Fibroblast of pulmonary artery (primary cell): ENCODE data around the gene TTYH1.
"Not testable (repeated sequence)": the region's sequence is repeated elsewhere in the genome, so short reads cannot be mapped to it uniquely, and the experiment has no call there.

Source experiments
- DNase-seq: peaks from one replicate; pipeline ENCODE4 v3.0.0-alpha.2; 2010; ENCODE audit warnings: low read depth
- H3K4me3 ChIP-seq: replicated peaks from 2 replicates; pipeline ENCODE4 v1.5.1; 2011; ENCODE audit warnings: low read depth, mild to moderate bottlenecking, control low read depth, low read length, moderate library complexity
- TF ChIP-seq, protein P1 (sequence below): IDR thresholded peaks from 2 replicates; pipeline ENCODE4 v1.5.1; 2011; ENCODE audit warnings: mild to moderate bottlenecking, control low read depth, low read length, inconsistent platforms; ENCODE audit errors: missing control alignments

Gene TTYH1

DNA sequence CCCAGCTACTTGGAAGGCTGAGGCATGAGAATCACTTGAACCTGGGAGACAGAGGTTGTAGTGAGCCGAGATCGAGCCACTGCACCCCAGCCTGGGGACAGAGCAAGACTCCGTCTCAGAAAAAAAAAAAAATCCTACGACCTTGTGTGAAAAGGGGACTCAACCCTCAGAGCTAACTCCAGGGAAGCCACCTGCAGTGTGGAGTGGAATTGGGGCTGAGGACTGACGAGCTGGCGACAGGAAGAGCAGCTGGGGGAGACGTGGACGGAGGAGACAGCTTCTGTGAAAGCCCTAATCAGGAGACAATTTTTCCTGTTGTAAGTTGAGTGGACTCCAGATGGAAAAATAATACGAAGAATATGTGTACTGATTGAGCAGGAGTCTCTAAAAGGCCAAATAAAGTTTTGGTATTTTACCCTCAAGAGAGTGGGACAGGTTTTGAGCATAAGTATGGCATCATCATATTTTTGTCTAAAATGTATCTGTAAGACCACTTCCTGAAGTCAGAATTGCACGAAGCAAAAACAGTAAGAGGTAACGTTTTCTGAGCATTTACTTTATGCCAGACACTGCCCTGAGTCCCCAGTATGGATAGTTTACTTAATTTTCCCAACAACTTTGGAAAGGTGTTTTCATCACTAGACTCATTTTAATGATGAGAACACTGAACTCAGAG is 38.5 kb upstream of the TTYH1 start:
- DNase-seq: no peak
- TF ChIP-seq, protein P1, sequence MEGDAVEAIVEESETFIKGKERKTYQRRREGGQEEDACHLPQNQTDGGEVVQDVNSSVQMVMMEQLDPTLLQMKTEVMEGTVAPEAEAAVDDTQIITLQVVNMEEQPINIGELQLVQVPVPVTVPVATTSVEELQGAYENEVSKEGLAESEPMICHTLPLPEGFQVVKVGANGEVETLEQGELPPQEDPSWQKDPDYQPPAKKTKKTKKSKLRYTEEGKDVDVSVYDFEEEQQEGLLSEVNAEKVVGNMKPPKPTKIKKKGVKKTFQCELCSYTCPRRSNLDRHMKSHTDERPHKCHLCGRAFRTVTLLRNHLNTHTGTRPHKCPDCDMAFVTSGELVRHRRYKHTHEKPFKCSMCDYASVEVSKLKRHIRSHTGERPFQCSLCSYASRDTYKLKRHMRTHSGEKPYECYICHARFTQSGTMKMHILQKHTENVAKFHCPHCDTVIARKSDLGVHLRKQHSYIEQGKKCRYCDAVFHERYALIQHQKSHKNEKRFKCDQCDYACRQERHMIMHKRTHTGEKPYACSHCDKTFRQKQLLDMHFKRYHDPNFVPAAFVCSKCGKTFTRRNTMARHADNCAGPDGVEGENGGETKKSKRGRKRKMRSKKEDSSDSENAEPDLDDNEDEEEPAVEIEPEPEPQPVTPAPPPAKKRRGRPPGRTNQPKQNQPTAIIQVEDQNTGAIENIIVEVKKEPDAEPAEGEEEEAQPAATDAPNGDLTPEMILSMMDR: no peak

DNA sequence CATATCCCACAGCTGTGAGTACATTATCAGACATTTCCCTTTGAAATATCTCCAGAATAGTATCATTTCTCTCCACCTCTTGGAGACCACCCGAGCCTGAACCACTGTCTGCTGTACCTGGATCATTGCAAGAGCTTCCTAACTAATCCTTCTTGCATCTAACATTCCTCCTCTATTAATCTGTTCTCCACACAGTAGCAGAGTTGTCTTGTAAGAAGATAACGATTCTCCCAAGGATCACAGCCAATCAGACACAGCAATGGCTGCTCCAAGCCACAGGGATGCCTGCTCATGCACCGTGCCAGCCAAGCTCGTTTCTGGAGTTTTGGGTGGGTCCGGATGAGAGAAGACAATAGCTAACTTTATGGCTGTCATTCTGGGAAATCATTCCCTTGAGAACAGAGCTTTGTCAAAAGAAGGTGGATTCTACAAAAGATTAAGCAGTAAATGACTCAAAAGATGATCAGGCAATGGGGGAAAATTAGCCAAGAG is 36.0 kb upstream of the TTYH1 start:
- TF ChIP-seq, protein P1: no peak
- no peak overlapping the region for H3K4me3 ChIP-seq
- no peak for DNase-seq

More for the DNA sequence above, 38.5 kb upstream of the TTYH1 start:
- H3K4me3 ChIP-seq: no peak overlapping the region

DNA sequence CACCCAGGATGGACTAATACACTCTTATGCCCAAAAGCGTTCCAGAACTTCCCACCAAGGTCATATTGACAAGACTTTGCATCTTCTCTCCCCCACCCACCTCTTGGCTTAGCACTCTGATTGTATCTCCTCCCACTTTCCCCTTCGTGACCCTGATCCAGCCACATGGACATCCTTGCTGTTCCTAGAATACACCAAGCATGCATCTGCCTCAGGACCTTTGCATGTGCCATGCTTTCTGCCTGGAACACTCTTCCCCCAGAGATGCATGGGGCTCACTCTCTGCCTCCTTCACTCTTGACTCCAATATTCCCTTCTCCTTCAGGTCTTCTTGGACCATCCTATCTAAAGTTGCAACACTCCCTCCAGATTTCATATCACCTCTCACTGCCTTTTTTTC is 34.4 kb upstream of the TTYH1 start:
- TF ChIP-seq, protein P1: no peak
- no peak overlapping the region for H3K4me3 ChIP-seq
- no peak for DNase-seq

DNA sequence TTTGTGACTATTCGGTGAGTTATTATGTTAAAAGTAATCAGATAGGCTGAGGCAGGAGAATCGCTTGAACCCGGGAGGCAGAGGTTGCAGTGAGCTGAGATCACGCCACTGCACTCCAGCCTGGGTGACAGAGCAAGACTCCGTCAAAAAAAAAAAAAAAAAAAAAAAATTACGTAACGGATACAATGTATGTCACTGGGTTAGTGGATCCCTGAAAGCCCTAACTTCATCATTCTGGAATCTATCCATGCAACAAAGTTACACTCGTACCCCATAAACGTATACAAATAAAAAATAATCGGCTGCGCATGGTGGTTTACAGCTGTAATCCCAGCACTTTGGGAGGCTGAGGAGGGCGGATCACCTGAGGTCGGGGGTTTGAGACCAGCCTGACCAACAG is 33.2 kb upstream of the TTYH1 start:
- H3K4me3 ChIP-seq, DNase-seq: not testable (repeated sequence)

DNA sequence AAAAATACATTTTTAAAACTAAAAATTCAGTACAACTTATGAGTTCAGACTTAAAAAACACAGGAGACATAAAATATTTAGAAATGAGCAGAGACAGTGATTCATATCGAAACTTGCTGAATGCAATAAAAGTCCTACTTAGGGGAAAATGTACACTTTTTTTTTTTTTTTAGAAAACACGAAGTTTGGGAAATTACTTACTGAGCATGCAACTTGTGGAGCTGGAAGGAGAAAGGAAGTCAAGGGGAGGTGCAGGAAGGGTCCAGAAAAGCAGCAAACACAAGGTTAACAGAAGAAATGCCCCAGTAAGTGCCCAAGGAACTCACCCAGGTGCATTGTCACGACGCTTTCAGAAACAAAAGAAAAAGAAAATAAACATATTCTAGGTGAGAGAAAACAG is 31.9 kb upstream of the TTYH1 start:
- DNase-seq: no peak
- TF ChIP-seq, protein P1: no peak
- no peak overlapping the region for H3K4me3 ChIP-seq

DNA sequence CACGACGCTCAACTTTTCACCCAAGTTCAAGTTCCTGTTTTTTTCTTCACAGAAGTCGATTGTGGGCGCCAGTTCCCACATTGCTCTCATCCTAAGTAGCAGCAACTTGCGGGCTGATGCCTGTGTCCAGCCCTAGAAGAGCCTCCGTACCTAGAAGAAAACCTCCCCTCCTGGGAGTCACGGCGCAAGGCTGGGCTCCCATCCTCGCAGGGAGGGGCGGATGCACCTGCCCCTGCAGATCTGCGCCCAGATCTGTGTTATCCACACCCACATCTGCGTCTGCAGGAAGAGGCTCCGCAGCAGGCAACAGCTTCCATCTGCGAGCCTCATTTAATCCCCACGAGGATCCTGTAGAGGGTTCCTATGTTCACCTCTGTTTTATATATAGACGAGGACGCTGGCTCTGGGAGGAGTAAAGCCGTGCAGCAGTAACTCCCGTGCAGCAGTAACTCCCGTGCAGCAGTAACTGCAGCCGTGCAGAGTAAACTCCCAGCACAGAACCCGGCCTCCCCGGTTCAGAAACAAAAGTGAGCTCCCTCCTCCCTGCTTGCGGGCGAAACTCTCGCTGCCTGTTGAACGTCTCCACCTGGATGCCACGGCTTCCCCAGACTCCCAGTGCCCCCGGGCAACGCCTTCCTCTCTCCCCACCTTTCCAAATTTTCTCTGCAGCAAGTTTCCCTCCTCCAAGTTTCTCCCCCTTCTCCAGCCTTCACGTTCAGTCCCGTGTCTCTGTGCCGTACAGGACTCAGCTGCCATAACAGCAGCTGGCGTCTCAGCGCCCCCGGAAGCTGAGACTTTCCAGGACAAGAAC is 27.1 kb upstream of the TTYH1 start:
- H3K4me3 ChIP-seq: peak overlapping the region; percentile 36
- no peak for DNase-seq
- TF ChIP-seq, protein P1: no peak

DNA sequence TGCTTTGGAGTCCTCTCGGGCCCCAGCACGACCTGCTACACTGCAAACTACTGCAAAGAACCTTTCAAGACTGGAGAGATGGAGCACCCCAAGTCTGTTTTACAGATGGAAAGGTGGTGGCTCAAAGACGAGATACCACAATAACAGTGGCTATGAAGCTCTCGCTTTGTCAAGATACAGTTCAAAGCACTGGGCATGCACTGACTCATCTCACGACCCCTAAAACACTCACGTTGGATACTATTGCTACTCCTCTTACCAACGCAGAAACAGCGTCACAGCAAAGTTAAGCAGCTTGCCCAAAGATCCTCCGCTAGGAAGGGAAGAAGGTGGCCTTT is 26.5 kb upstream of the TTYH1 start:
- TF ChIP-seq, protein P1: no peak
- H3K4me3 ChIP-seq: peak overlapping the region; percentile 36
- DNase-seq: no peak
